ENCODE results near the gene LENG8. TPM values are rescaled to one million over a fixed set of nuclear protein-coding genes. Genes with fewer than 3 reads are reported as not detected.

The LENG8 gene
- total RNA-seq, 2 donors from 2014 or later = 32.1 to 36.4 TPM

DNA sequence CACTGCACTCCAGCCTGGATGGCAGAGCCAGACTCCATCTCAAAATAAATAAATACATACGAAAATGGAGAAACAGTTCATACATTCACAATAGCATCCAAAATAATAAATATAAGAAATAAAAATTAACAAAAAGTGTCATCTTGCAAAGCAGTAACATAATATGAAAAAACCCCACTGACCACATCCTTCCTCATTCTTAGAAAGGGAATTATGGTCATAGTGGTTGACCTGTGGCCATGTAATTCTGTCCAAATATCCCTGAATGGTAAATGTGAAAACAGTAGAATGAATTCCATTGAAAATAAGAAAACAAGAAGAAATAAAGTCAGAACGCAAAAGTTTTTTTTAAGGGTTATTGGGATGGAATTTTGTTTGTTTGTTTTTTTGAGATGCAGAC, 31.1 kb downstream of the LENG8 start:
- TF ChIP-seq, protein P1, sequence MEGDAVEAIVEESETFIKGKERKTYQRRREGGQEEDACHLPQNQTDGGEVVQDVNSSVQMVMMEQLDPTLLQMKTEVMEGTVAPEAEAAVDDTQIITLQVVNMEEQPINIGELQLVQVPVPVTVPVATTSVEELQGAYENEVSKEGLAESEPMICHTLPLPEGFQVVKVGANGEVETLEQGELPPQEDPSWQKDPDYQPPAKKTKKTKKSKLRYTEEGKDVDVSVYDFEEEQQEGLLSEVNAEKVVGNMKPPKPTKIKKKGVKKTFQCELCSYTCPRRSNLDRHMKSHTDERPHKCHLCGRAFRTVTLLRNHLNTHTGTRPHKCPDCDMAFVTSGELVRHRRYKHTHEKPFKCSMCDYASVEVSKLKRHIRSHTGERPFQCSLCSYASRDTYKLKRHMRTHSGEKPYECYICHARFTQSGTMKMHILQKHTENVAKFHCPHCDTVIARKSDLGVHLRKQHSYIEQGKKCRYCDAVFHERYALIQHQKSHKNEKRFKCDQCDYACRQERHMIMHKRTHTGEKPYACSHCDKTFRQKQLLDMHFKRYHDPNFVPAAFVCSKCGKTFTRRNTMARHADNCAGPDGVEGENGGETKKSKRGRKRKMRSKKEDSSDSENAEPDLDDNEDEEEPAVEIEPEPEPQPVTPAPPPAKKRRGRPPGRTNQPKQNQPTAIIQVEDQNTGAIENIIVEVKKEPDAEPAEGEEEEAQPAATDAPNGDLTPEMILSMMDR (IDR thresholded peaks at IDR 0.05) = no peak
- no peak overlapping the region for H3K4me3 ChIP-seq
- H3K9me3 ChIP-seq = no peaks in the 10 kb centered on the region
- H3K27me3 ChIP-seq = no peaks in the 10 kb centered on the region
- no peaks in the 10 kb centered on the region for H3K4me1 ChIP-seq
- no peak overlapping the region for H3K27ac ChIP-seq
- DNase-seq (ENCODE audit: low spot score) = no peak
- H3K36me3 ChIP-seq = no peaks in the 10 kb centered on the region

DNA sequence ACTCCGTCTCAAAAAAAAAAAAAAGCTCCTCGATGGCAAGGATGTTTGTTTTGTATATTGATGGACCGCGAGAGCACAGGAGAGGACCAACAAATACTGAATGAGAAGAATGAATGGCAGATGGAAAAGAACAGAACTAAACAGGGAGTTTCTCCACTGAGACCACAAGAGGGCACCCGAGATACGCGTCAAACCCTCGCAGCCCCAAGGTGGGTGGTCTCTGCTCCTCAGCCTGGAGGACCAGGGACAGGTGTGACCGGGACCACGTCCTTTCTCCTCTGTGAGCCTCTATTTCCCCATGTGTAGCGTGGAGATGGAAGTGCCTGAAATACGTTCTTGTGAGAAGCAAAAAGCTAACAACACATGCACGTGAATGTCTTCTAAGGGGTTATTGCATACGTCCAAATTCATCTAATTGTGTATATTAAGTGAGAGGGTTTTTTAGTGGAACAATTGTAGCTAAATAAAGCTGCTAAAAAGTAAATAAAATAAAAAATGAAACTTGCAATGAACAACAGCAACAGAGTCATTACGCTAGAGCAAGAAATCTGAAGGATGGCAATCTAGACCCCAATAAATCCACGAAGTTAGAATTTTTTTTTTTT, 32.4 kb downstream of the LENG8 start:
- Histone ChIP-seq H3K4me1 (no peaks in the 10 kb centered on the region), H3K4me3 (no peak overlapping the region), H3K9me3 (no peaks in the 10 kb centered on the region), H3K36me3 (no peaks in the 10 kb centered on the region), H3K27ac (no peak overlapping the region), H3K27me3 (no peaks in the 10 kb centered on the region)
- TF ChIP-seq, protein P1 (IDR thresholded peaks at IDR 0.05) = peak; percentile 44 to 62
- DNase-seq (ENCODE audit: low spot score) = no peak

DNA sequence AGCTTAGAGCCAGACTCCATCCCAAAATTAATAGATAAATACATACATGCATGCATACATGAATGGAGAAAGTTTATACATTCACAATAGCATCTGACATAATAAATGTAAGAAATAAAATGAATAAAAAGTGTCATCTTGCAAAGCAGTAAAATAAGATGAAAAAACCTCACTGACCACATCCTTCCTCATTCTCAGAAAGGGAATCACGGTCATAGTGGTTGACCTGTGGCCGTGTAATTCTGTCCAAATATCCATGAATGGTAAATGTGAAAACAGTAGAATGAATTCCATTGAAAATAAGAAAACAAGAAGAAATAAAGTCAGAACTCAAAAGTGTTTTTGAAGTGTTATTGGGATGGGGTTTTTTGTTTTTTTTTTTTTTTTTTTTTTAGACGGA, 33.9 kb downstream of the LENG8 start:
- TF ChIP-seq, protein P1 (IDR thresholded peaks at IDR 0.05) = no peak
- Histone ChIP-seq H3K27me3 (no peaks in the 10 kb centered on the region), H3K9me3 (no peaks in the 10 kb centered on the region), H3K4me1 (no peaks in the 10 kb centered on the region), H3K4me3 (no peak overlapping the region), H3K36me3 (no peaks in the 10 kb centered on the region), H3K27ac (no peak overlapping the region)
- DNase-seq (ENCODE audit: low spot score) = no peak

DNA sequence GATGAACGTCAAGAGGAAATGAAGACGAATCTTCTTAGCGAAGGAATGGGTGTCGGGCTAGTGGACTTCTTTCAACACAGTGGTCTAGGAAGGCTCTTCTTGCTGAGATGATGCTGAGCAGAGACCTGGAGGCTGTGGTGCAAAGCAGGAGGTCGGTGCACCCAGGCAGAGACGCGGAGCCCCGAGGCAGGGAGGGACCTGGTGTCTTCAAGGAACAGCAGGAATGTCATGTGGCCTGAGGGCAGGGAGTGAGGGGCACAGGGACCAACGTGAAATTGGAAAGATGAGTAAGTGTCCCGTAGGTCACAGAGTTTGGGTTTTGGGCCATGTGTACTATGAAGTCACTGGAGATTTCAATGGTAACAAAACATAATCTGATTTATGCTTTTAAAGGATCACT, 35.5 kb downstream of the LENG8 start:
- no peaks in the 10 kb centered on the region for H3K4me1 ChIP-seq
- no peaks in the 10 kb centered on the region for H3K27me3 ChIP-seq
- TF ChIP-seq, protein P1 (IDR thresholded peaks at IDR 0.05) = no peak
- no peak for DNase-seq (ENCODE audit: low spot score)
- no peaks in the 10 kb centered on the region for H3K9me3 ChIP-seq
- no peak overlapping the region for H3K4me3 ChIP-seq
- no peaks in the 10 kb centered on the region for H3K36me3 ChIP-seq
- H3K27ac ChIP-seq = no peak overlapping the region

DNA sequence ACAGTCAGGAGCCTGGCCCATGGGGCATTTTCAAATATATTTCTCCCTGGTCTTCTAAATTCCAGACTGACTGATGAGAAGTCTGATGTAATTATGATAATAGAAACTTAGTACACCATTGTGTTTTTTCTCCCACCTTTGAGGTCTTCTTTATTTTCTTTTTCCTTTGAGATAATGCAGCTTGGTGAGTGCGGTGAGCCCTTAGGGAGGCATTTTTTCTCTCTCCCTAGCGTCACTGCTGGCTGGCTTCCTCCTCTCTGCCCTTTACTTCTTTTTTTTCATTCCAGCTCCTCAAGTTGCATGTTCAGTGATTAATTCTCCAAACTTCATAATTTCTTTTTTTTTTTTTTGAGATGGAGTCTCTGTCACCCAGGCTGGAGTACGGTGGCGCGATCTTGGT, 36.9 kb downstream of the LENG8 start:
- Histone ChIP-seq H3K4me1 (no peaks in the 10 kb centered on the region), H3K27me3 (no peaks in the 10 kb centered on the region), H3K27ac (no peak overlapping the region), H3K36me3 (no peaks in the 10 kb centered on the region), H3K9me3 (no peaks in the 10 kb centered on the region), H3K4me3 (no peak overlapping the region)
- TF ChIP-seq, protein P1 (IDR thresholded peaks at IDR 0.05) = no peak
- no peak for DNase-seq (ENCODE audit: low spot score)

DNA sequence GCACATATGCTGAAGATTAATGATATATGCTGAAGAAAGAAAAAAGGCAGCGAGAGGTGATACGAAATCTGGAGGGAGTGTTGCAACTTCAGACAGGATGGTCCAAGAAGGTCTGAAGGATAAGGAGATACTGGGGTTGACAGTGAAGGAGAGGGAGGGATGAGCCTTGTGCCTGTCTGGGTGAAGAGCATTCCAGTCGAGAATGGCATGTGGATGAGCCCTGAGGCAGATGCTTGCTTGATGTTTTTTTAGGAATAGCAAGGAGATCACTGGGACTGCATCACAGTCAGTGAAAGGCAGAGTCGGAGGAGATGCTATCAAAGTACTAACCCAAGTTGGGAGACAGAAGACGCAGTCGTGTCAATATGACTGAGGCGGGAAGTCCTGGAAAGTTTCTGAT, 40.3 kb downstream of the LENG8 start:
- DNase-seq (ENCODE audit: low spot score) = no peak
- no peaks in the 10 kb centered on the region for H3K36me3 ChIP-seq
- no peaks in the 10 kb centered on the region for H3K27me3 ChIP-seq
- TF ChIP-seq, protein P1 (IDR thresholded peaks at IDR 0.05) = no peak
- H3K27ac ChIP-seq = no peak overlapping the region
- no peaks in the 10 kb centered on the region for H3K4me1 ChIP-seq
- H3K4me3 ChIP-seq = no peak overlapping the region
- no peaks in the 10 kb centered on the region for H3K9me3 ChIP-seq
